Measurements from ENCODE around the gene CDK11A. TPM values are rescaled to one million over a fixed set of nuclear protein-coding genes. Genes with fewer than 3 reads are reported as not detected.

The CDK11A gene
- total and polyA plus RNA-seq, 2 donors (not counting 3 experiments of a cell fraction or from before 2014, with no cell fraction given) = 30.7 to 50.4 TPM

GRCh38 chr1:1752636-1753606 is 28.8 kb upstream of the CDK11A start:
- no peaks in the 10 kb centered on the region for H3K9me1 ChIP-seq (replicated peaks; ENCODE audit: control insufficient read depth, extremely low read depth, insufficient read depth, low read length)
- no peaks in the 10 kb centered on the region for H3K9me3 ChIP-seq (replicated peaks; ENCODE audit: control insufficient read depth, insufficient read depth, low read length)
- peaks cover under 1% of the 10 kb centered on the region for H3K79me2 ChIP-seq (ENCODE audit: control insufficient read depth, insufficient read depth, low read length)
- no TSS peak for BruUV-seq (replicated peaks)
- H2AFZ ChIP-seq (ENCODE audit: low read depth, low read length) = no peak overlapping the region
- intact Hi-C loops (cut with micrococcal nuclease) (no loop called here), dilution Hi-C loops (cut with MboI; ENCODE audit: extremely low pct_ligation_motif_present, low sequenced_read_pairs) (no loop called here)
- peaks cover 4 to 28% of the 10 kb centered on the region in 2 experiments for H3K36me3 ChIP-seq (ENCODE audit: control insufficient read depth in 2 of 2, extremely low read depth in 1 of 2, insufficient read depth in 2 of 2, low read length in 2 of 2)
- DNase-seq (ENCODE audit: low read depth, low spot score) (no peak), FAIRE-seq (no peak)
- H3K4me1 ChIP-seq (ENCODE audit: control insufficient read depth, extremely low read depth, insufficient read depth, low read length) = no peaks in the 10 kb centered on the region
- H3K9ac ChIP-seq (replicated peaks; ENCODE audit: extremely low read depth, insufficient read depth, low read length) = no peak overlapping the region
- CTCF ChIA-PET = no interaction called here
- H3K4me3 ChIP-seq (replicated peaks in 1 of 3; ENCODE audit: insufficient read depth in 1 of 3, low read depth in 1 of 3, low read length in 3 of 3) = no peak overlapping the region
- no peak overlapping the region for H3K27ac ChIP-seq (ENCODE audit: insufficient read depth, low read depth, low read length)
- H4K20me1 ChIP-seq (replicated peaks; ENCODE audit: control insufficient read depth, extremely low read depth, insufficient read depth, low read length) = no peaks in the 10 kb centered on the region
- POLR2A ChIA-PET = no interaction called here
- no peak for TF ChIP-seq POLR2AphosphoS5 (IDR thresholded peaks at IDR 0.05; ENCODE audit: insufficient read depth, low read depth, low read length)
- TF ChIP-seq, protein P1, sequence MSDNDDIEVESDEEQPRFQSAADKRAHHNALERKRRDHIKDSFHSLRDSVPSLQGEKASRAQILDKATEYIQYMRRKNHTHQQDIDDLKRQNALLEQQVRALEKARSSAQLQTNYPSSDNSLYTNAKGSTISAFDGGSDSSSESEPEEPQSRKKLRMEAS (IDR thresholded peaks at IDR 0.05; ENCODE audit: insufficient read depth, insufficient read length) = no peak
- TF ChIP-seq POLR2A (IDR thresholded peaks at IDR 0.05; ENCODE audit: low read depth, low read length) = no peak
- TF ChIP-seq MYC (IDR thresholded peaks at IDR 0.05; ENCODE audit: low read depth, low read length) = no peak
- no peak for TF ChIP-seq EZH2 (IDR thresholded peaks at IDR 0.05; ENCODE audit: borderline replicate concordance, low read depth, low read length, severe bottlenecking)
- TF ChIP-seq JUN (IDR thresholded peaks at IDR 0.05; ENCODE audit: borderline replicate concordance, insufficient read depth, insufficient read length, low read depth) = no peak
- TF ChIP-seq GATA2 (IDR thresholded peaks at IDR 0.05; ENCODE audit: insufficient read depth, insufficient read length, low read depth, low read length) = no peak
- TF ChIP-seq FOS (IDR thresholded peaks at IDR 0.05; ENCODE audit: borderline replicate concordance, insufficient read depth, low read length) = no peak
- TF ChIP-seq, protein P2, sequence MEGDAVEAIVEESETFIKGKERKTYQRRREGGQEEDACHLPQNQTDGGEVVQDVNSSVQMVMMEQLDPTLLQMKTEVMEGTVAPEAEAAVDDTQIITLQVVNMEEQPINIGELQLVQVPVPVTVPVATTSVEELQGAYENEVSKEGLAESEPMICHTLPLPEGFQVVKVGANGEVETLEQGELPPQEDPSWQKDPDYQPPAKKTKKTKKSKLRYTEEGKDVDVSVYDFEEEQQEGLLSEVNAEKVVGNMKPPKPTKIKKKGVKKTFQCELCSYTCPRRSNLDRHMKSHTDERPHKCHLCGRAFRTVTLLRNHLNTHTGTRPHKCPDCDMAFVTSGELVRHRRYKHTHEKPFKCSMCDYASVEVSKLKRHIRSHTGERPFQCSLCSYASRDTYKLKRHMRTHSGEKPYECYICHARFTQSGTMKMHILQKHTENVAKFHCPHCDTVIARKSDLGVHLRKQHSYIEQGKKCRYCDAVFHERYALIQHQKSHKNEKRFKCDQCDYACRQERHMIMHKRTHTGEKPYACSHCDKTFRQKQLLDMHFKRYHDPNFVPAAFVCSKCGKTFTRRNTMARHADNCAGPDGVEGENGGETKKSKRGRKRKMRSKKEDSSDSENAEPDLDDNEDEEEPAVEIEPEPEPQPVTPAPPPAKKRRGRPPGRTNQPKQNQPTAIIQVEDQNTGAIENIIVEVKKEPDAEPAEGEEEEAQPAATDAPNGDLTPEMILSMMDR (IDR thresholded peaks at IDR 0.05; ENCODE audit: extremely low read depth in 1 of 2, insufficient read depth in 1 of 2, low read depth in 1 of 2, low read length in 2 of 2) = no peak
- H3K27me3 ChIP-seq (ENCODE audit: control insufficient read depth in 2 of 2, insufficient read depth in 2 of 2, low read length in 2 of 2) = no peaks in the 10 kb centered on the region
- no peak overlapping the region for H3K4me2 ChIP-seq (ENCODE audit: insufficient read depth, low read length)

All from endothelial cell of umbilical vein (primary cell).